Measurements from ENCODE around the gene HLA-DQA1.

Gene HLA-DQA1

GRCh38 chr6:32679492-32679891 lies 42.3 kb downstream of the HLA-DQA1 start:
- Histone ChIP-seq H3K36me3 (no peaks in the 10 kb centered on the region), H3K4me1 (no peaks in the 10 kb centered on the region), H3K27me3 (no peaks in the 10 kb centered on the region), H3K9me3 (no peaks in the 10 kb centered on the region), H3K27ac (no peak overlapping the region), H3K4me3 (no peak overlapping the region)
- intact Hi-C loops (cut with DNase I; ENCODE audit: low total_unique reads), result no loop called here
- no peak for DNase-seq
- no peak for TF ChIP-seq CTCF (IDR thresholded peaks at IDR 0.05)

DNA sequence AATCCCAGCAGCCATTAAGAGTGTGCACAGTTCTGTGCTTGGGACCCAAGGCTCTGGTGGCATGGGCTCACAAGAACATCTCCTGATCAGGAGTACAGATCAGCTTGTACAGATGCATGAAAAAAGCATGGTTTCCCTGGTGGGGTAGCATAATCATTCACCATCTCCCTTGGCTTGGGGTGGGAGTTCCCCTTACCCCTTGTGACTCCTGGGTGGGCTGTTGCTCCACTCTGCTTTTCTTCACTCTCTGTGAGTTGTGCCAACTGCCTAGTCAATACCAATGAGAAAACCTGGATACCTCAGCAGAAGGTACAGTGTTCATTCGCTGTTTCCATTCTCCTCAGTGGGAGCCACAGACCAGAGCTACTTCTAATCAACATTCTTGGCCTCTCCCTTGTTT lies 42.8 kb downstream of the HLA-DQA1 start:
- H3K27me3 ChIP-seq, result no peaks in the 10 kb centered on the region
- no peak overlapping the region for H3K4me3 ChIP-seq
- TF ChIP-seq CTCF (IDR thresholded peaks at IDR 0.05), result no peak
- no peak for DNase-seq
- H3K4me1 ChIP-seq, result no peaks in the 10 kb centered on the region
- intact Hi-C loops (cut with DNase I; ENCODE audit: low total_unique reads), result no loop called here
- no peaks in the 10 kb centered on the region for H3K36me3 ChIP-seq
- H3K27ac ChIP-seq, result no peak overlapping the region
- no peaks in the 10 kb centered on the region for H3K9me3 ChIP-seq

DNA sequence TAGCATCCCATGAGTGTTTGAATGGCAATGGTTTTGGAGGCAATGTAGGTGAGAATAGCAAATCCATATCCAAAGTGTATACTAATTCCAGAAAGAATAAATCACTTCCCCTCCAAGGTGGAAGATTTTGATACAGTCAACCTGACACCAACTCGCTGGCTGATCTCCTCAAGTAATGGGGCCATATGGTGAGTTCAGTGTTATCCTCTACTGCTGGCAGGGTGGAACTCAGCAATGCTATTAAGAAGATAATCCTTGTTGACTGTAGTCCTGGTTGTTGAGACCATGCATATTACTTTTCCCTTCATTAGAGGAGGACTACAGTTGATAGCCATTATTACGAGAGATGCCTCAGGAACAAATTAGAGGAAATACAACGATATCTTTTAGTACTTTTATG lies 47.0 kb downstream of the HLA-DQA1 start:
- Histone ChIP-seq H3K4me1 (no peaks in the 10 kb centered on the region), H3K4me3 (no peak overlapping the region), H3K27me3 (peaks cover 0 to 2% of the 10 kb centered on the region in 2 donors), H3K9me3 (no peaks in the 10 kb centered on the region), H3K36me3 (no peaks in the 10 kb centered on the region), H3K27ac (no peak overlapping the region)
- TF ChIP-seq CTCF (IDR thresholded peaks at IDR 0.05), result no peak
- no peak for DNase-seq
- intact Hi-C loops (cut with DNase I; ENCODE audit: low total_unique reads), result no loop called here

DNA sequence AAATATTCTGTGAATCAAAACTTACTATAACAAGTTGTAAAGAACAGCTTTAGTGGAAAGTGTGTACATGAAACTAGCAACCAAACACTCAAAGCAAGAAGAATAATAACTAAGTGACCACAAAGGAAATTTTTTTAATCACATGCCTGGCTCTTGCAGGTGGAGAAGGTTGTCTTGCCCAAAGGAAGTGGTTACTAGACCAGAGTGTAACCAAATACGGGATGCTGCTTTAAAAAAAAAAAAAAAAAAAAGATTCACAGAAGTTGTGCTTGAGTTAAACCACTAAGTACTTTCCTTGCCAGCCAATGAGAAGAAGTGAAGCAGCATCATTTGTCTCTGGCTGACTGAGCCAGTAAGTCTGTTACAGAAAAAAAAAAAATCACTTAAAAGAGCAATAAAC lies 48.4 kb downstream of the HLA-DQA1 start:
- no peak for TF ChIP-seq CTCF (IDR thresholded peaks at IDR 0.05)
- no peaks in the 10 kb centered on the region for H3K36me3 ChIP-seq
- DNase-seq, result no peak
- no peak overlapping the region for H3K4me3 ChIP-seq
- H3K27me3 ChIP-seq, result peaks cover 0 to 2% of the 10 kb centered on the region in 2 donors
- intact Hi-C loops (cut with DNase I; ENCODE audit: low total_unique reads), result no loop called here
- H3K9me3 ChIP-seq, result no peaks in the 10 kb centered on the region
- H3K4me1 ChIP-seq, result no peaks in the 10 kb centered on the region
- H3K27ac ChIP-seq, result no peak overlapping the region

DNA sequence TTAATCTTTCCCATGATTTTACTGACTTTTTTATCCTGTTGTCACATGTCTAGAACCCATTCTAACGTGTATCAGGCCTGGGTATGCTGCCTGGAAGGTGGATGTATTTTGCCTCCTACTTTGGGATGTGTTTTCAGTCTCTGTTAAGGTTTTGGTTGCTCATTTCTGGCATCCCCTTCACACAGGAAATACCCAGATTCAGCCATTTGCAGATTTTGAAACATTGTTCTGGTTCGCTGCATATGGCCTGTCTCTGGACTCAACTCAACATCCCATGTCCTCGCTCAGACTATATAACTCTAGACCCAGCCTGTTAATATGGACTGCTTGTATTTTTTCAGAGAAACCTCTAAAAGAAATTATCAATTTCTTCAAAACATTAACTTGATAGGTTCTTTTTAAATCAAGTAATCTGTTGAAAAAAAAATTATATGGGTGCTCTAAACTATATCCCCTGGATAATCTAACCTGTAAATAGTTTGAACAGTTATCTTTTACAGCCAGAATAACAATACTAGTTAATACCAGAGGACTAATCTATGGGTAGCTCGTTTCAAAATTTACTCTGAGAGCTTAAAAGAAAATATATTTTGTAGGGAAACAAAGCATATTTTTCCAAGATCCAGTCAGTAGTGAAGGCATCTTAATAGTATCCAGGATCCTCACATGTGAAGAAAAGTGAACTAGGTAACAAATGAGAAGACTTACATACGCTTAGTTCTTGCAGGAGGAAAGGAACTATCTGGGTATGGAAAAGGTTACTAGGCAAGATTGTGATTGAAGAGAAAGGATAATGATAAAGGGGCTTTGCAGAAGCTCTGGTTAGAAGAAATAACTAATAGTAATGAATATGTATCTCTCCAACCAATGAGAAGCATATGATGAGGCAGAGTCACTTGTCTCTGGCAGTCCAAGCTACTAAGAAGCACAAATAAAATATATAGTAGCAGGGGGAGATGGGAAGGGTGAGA lies 52.6 kb downstream of the HLA-DQA1 start:
- no peak overlapping the region for H3K4me3 ChIP-seq
- no peaks in the 10 kb centered on the region for H3K4me1 ChIP-seq
- H3K27ac ChIP-seq, result no peak overlapping the region
- H3K36me3 ChIP-seq, result no peaks in the 10 kb centered on the region
- H3K9me3 ChIP-seq, result no peaks in the 10 kb centered on the region
- DNase-seq, result no peak
- H3K27me3 ChIP-seq, result peaks cover 0 to 2% of the 10 kb centered on the region in 2 donors
- TF ChIP-seq CTCF (IDR thresholded peaks at IDR 0.05), result no peak
- intact Hi-C loops (cut with DNase I; ENCODE audit: low total_unique reads), result no loop called here
